MM.1S (cell line): ENCODE results near the gene NAA20.

Source experiments
- DNase-seq: peaks from one replicate; pipeline ENCODE4 v3.0.0-alpha.2; 2015
- H2AFZ ChIP-seq: fragments of 300-600 bp; sonication (generic); 2 replicates; pipeline ENCODE4 v1.6.0; 2016; ENCODE audit warnings: antibody characterized with exemption, low read length
- H3F3A ChIP-seq: fragments of 300-600 bp; sonication (generic); 2 replicates; pipeline ENCODE4 v1.6.1; 2016; ENCODE audit warnings: mild to moderate bottlenecking, antibody characterized with exemption, low read length, moderate library complexity, mixed read lengths; ENCODE audit not compliant: insufficient read depth
- H3K27ac ChIP-seq: fragments of 300-600 bp; sonication (generic); 2 replicates; pipeline ENCODE4 v1.5.1; 2016; ENCODE audit warnings: mild to moderate bottlenecking, low read length
- H3K27me3 ChIP-seq: fragments of 300-600 bp; sonication (generic); replicated peaks from 2 replicates; pipeline ENCODE4 v1.6.0; 2016; ENCODE audit warnings: low read length; ENCODE audit not compliant: insufficient read depth
- H3K36me3 ChIP-seq: fragments of 300-600 bp; sonication (generic); replicated peaks from 2 replicates; pipeline ENCODE4 v1.6.1; 2016; ENCODE audit warnings: mild to moderate bottlenecking, low read length, mixed read lengths; ENCODE audit not compliant: insufficient read depth
- H3K4me1 ChIP-seq: fragments of 300-600 bp; sonication (generic); 2 replicates; pipeline ENCODE4 v1.6.1; 2016; ENCODE audit warnings: low read length, mixed read lengths
- H3K4me2 ChIP-seq: fragments of 300-600 bp; sonication (generic); 2 replicates; pipeline ENCODE4 v1.6.0; 2016; ENCODE audit warnings: low read depth, low read length
- H3K4me3 ChIP-seq: fragments of 300-600 bp; sonication (generic); 2 replicates; pipeline ENCODE4 v1.5.1; 2016; ENCODE audit warnings: low read length, mixed read lengths
- H3K79me2 ChIP-seq: fragments of 300-600 bp; sonication (generic); 2 replicates; pipeline ENCODE4 v1.6.1; 2016; ENCODE audit warnings: mixed run types, low read length, mixed read lengths
- H3K9ac ChIP-seq: fragments of 300-600 bp; sonication (generic); 2 replicates; pipeline ENCODE4 v1.6.1; 2016; ENCODE audit warnings: low read length, mixed read lengths
- H3K9me2 ChIP-seq: fragments of 300-600 bp; sonication (generic); replicated peaks from 2 replicates; pipeline ENCODE4 v1.6.1; 2016; ENCODE audit warnings: mild to moderate bottlenecking, low read length, mixed read lengths; ENCODE audit not compliant: insufficient read depth
- H3K9me3 ChIP-seq: fragments of 300-600 bp; sonication (generic); replicated peaks from 2 replicates; pipeline ENCODE4 v1.6.1; 2016; ENCODE audit warnings: mild to moderate bottlenecking, low read length, mixed read lengths; ENCODE audit not compliant: insufficient read depth
- H4K20me1 ChIP-seq: fragments of 300-600 bp; sonication (generic); 2 replicates; pipeline ENCODE4 v1.6.1; 2016; ENCODE audit warnings: mild to moderate bottlenecking, low read length, moderate library complexity, mixed read lengths; ENCODE audit not compliant: insufficient read depth
- CTCF ChIP-seq: fragments of 300-600 bp; sonication (generic); IDR thresholded peaks from 2 replicates; pipeline ENCODE4 v1.5.1; 2016; ENCODE audit warnings: antibody characterized with exemption, low read length, mixed read lengths
- EZH2 ChIP-seq: fragments of 300-600 bp; sonication (generic); optimal IDR thresholded peaks from 2 replicates; pipeline ENCODE3; 2017; ENCODE audit warnings: low read depth, mild to moderate bottlenecking, antibody characterized with exemption, low read length, mixed read lengths
- EZH2phosphoT487 ChIP-seq: fragments of 300-600 bp; sonication (generic); IDR thresholded peaks from 2 replicates; pipeline ENCODE4 v1.6.1; 2018; ENCODE audit warnings: antibody characterized with exemption, low read length

Gene NAA20

DNA sequence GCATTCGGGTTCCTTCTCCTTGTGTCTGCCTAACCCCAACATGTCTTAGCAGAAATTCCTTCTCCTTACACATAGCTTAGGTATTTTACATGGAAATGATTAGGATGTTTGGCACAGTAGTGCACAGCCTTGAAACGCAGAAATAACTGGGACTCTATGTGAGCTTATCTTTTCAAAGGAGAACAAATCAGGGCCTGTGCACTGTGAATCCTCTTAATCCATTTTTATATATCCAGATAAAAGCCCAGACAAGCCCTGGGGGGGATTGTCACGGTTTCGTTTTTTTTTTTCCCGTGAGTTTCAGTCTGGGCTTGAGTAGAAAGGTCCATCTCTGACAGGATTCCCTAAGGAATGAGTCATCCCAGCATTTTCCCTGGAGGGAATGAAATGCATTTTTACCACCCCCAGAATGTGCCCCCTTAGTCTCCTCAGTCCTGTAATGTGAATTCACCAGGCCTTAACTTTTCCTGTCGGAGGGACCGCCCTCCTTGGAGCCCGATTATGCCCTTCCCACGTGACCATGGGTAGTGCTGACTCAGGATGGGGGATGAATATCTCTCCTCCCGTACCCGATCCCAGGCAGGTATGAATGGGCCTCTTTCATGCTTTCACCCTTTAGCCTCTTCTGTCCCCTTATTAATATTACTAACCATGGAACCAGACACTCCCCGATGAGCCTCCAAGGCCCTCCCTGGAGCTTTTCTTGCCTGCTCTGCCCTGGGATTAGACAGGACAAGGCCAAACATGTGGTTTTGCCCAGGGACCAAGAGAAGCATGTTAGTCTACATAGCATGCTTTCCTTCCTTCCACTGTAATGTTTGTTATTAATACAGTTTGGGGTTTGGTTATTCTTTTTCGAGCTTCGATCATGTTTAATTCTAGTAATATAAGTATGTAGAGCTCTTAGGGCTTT, 23.9 kb upstream of the NAA20 start:
- Histone ChIP-seq H4K20me1 (no peaks in the 10 kb centered on the region), H3K4me3 (no peak overlapping the region), H3K79me2 (no peaks in the 10 kb centered on the region), H3K27me3 (no peaks in the 10 kb centered on the region), H3K9me2 (no peaks in the 10 kb centered on the region), H3K9ac (no peak overlapping the region), H3K27ac (no peak overlapping the region), H3K36me3 (no peaks in the 10 kb centered on the region), H2AFZ (no peak overlapping the region), H3K4me1 (no peaks in the 10 kb centered on the region), H3F3A (no peaks in the 10 kb centered on the region), H3K4me2 (no peak overlapping the region), H3K9me3 (no peaks in the 10 kb centered on the region)
- TF ChIP-seq EZH2 (no peak), EZH2phosphoT487 (no peak), CTCF (no peak)
- no peak for DNase-seq

GRCh38 chr20:19993958-19994669, 23.0 kb upstream of the NAA20 start:
- Histone ChIP-seq H3K4me1 (no peaks in the 10 kb centered on the region), H4K20me1 (no peaks in the 10 kb centered on the region), H3K79me2 (no peaks in the 10 kb centered on the region), H3K27ac (no peak overlapping the region), H3K9me3 (no peaks in the 10 kb centered on the region), H3K4me3 (no peak overlapping the region), H3K27me3 (no peaks in the 10 kb centered on the region), H3K9ac (no peak overlapping the region), H3K4me2 (no peak overlapping the region), H3K36me3 (no peaks in the 10 kb centered on the region), H2AFZ (no peak overlapping the region), H3K9me2 (no peaks in the 10 kb centered on the region), H3F3A (no peaks in the 10 kb centered on the region)
- TF ChIP-seq EZH2 (no peak), CTCF (no peak)
- DNase-seq: no peak

GRCh38 chr20:19995220-19995863, 21.8 kb upstream of the NAA20 start:
- Histone ChIP-seq H3K4me1 (no peaks in the 10 kb centered on the region), H3K4me2 (no peak overlapping the region), H3K79me2 (no peaks in the 10 kb centered on the region), H2AFZ (no peak overlapping the region), H4K20me1 (no peaks in the 10 kb centered on the region), H3K27ac (no peak overlapping the region), H3K27me3 (no peaks in the 10 kb centered on the region), H3K9me2 (no peaks in the 10 kb centered on the region), H3K36me3 (no peaks in the 10 kb centered on the region), H3K4me3 (no peak overlapping the region), H3K9me3 (no peaks in the 10 kb centered on the region), H3K9ac (no peak overlapping the region), H3F3A (no peaks in the 10 kb centered on the region)
- peak; percentile 50 for DNase-seq
- TF ChIP-seq EZH2 (no peak), CTCF (peak; percentile 79)
